Natural killer cell (primary cell): ENCODE results near the gene ADGB. TPM values are rescaled to one million over a fixed set of nuclear protein-coding genes. Genes with fewer than 3 reads are reported as not detected.
A peak's percentile ranks its signal among the peaks of the same experiment; 100 is the strongest.

Source experiments
- ATAC-seq, 3 donors: fragments of 150-1000 bp in 2 of 3; fragments of 200-7000 bp in 1 of 3; cut with Tn5 transposase; 1 replicate in 1 of 3; 2 replicates in 2 of 3; pipeline ENCODE4 v1.10.0; 2021; ENCODE audit warnings: mild to moderate bottlenecking in 2 of 3, moderate library complexity in 2 of 3
- DNase-seq, 2 donors: peaks; one replicate each; pipeline versions ENCODE4 v3.0.0 to v3.0.0-alpha.2; 2013 to 2021; ENCODE audit warnings: mixed read lengths in 1 of 2
- H3K27ac ChIP-seq: one replicate; pipeline ENCODE4 v1.5.1; 2013; ENCODE audit warnings: mild to moderate bottlenecking, low read length
- H3K27me3 ChIP-seq: one replicate; pipeline ENCODE4 v1.6.1; 2013; ENCODE audit warnings: low read length; ENCODE audit not compliant: control insufficient read depth, insufficient read depth
- H3K36me3 ChIP-seq: one replicate; pipeline ENCODE4 v1.6.1; 2013; ENCODE audit warnings: low read length; ENCODE audit not compliant: control insufficient read depth, insufficient read depth
- H3K4me1 ChIP-seq: one replicate; pipeline ENCODE4 v1.6.1; 2013; ENCODE audit warnings: low read length; ENCODE audit not compliant: control insufficient read depth, insufficient read depth
- H3K4me3 ChIP-seq: one replicate; pipeline ENCODE4 v1.5.1; 2013; ENCODE audit warnings: low read length
- H3K9me3 ChIP-seq: one replicate; pipeline ENCODE4 v1.6.1; 2013; ENCODE audit warnings: low read length; ENCODE audit not compliant: control insufficient read depth, insufficient read depth
- H3K27ac Mint-ChIP-seq, 2 donors: one replicate each; pipeline ENCODE4 v1.8.0; 2022; ENCODE audit warnings: mild to moderate bottlenecking in 2 of 2, mixed read lengths in 2 of 2, moderate library complexity in 1 of 2
- H3K27me3 Mint-ChIP-seq, 2 donors: one replicate each; pipeline ENCODE4 v1.8.0; 2022; ENCODE audit warnings: low read depth in 2 of 2, mixed read lengths in 2 of 2
- H3K36me3 Mint-ChIP-seq: one replicate; pipeline ENCODE4 v1.8.0; 2022; ENCODE audit warnings: mixed read lengths
- H3K4me1 Mint-ChIP-seq, 2 donors: one replicate each; pipeline ENCODE4 v1.8.0; 2022; ENCODE audit warnings: mixed read lengths in 2 of 2
- H3K4me3 Mint-ChIP-seq: one replicate; pipeline ENCODE4 v1.8.0; 2022; ENCODE audit warnings: mild to moderate bottlenecking, moderate library complexity, mixed read lengths
- H3K9me3 Mint-ChIP-seq, 2 donors: one replicate each; pipeline ENCODE4 v1.8.0; 2022; ENCODE audit warnings: mixed read lengths in 2 of 2
- CTCF ChIP-seq: fragments of 200-600 bp; IDR thresholded peaks from one replicate; pipeline ENCODE4 v1.8.0; 2022; ENCODE audit warnings: antibody characterized with exemption
- WGBS: methylation state at CpG from one replicate; pipeline ENCODE4 v1.1.7; 2013; ENCODE audit warnings: missing lambda C conversion rate; ENCODE audit not compliant: insufficient coverage; 5-methylcytosine and 5-hydroxymethylcytosine counted together
- intact Hi-C: fragments of 100-400 bp; cut with micrococcal nuclease; formaldehyde crosslinking; loops from one replicate; pipeline ENCODE4 v1.14.2; 2022
- total RNA-seq, 4 donors: library from RNA; stranded (reverse); fragments of 120-200 nt in 1 of 4; gene quantifications; one replicate each; pipeline versions ENCODE4 v1.2.3 to v1.2.4, GENCODE V29; 2013 to 2022

The ADGB gene
- total RNA-seq, 3 donors from 2014 or later (not counting 1 experiment from before 2014, with no cell fraction given): not detected

GRCh38 chr6:146856296-146856695 lies 257.5 kb downstream of the ADGB start:
- intact Hi-C loops: loop anchor here (2.0 to 5.0 kb wide), 2 partner anchors 366 to 429 kb away; no protein-coding TSS in a partner anchor
- no peak overlapping the region for H3K27ac ChIP-seq
- H3K4me3 ChIP-seq: no peak overlapping the region
- Mint-ChIP-seq H3K9me3 (no peaks in the 10 kb centered on the region), H3K4me1 (peaks cover 18% of the 10 kb centered on the region in 2 donors), H3K36me3 (no peaks in the 10 kb centered on the region), H3K27me3 (no peaks in the 10 kb centered on the region), H3K27ac (no peak overlapping the region), H3K4me3 (no peak overlapping the region)
- H3K27me3 ChIP-seq: no peaks in the 10 kb centered on the region
- 65% methylated on average over 7 of the region's 7 CpGs for WGBS
- no peaks in the 10 kb centered on the region for H3K9me3 ChIP-seq
- H3K4me1 ChIP-seq: peaks cover 14% of the 10 kb centered on the region
- no peaks in the 10 kb centered on the region for H3K36me3 ChIP-seq
- no peak for DNase-seq
- no peak for ATAC-seq
- no peak for TF ChIP-seq CTCF

GRCh38 chr6:146857180-146857979 lies 258.6 kb downstream of the ADGB start:
- TF ChIP-seq CTCF: peak; percentile 94
- H3K27me3 Mint-ChIP-seq: no peaks in the 10 kb centered on the region
- no peaks in the 10 kb centered on the region for H3K9me3 Mint-ChIP-seq
- H3K36me3 ChIP-seq: no peaks in the 10 kb centered on the region
- ATAC-seq: peak; percentile 85 to 98 (median 90)
- no peak overlapping the region for H3K27ac ChIP-seq
- H3K27me3 ChIP-seq: no peaks in the 10 kb centered on the region
- H3K9me3 ChIP-seq: no peaks in the 10 kb centered on the region
- H3K27ac Mint-ChIP-seq: no peak overlapping the region
- peaks cover 7% of the 10 kb centered on the region in 2 donors for H3K4me1 Mint-ChIP-seq
- no peak overlapping the region for H3K4me3 ChIP-seq
- 20% methylated on average over 26 of the region's 27 CpGs for WGBS
- intact Hi-C loops: loop anchor here (2.0 to 5.0 kb wide), 2 partner anchors 365 to 427 kb away; no protein-coding TSS in a partner anchor
- no peaks in the 10 kb centered on the region for H3K36me3 Mint-ChIP-seq
- peak; percentile 60 to 80 for DNase-seq
- H3K4me3 Mint-ChIP-seq: peak overlapping the region; percentile 26
- peaks cover 5% of the 10 kb centered on the region for H3K4me1 ChIP-seq

- H3K27me3 ChIP-seq: no peaks in the 10 kb centered on the region
- intact Hi-C loops: loop anchor here (2.0 to 5.0 kb wide), 2 partner anchors 364 to 427 kb away; no protein-coding TSS in a partner anchor
- peaks cover 4% of the 10 kb centered on the region for H3K4me1 ChIP-seq
- H3K4me3 ChIP-seq: no peak overlapping the region
- no peaks in the 10 kb centered on the region for H3K36me3 ChIP-seq
- no peak overlapping the region for H3K4me3 Mint-ChIP-seq
- H3K36me3 Mint-ChIP-seq: no peaks in the 10 kb centered on the region
- H3K27me3 Mint-ChIP-seq: no peaks in the 10 kb centered on the region
- no peak for ATAC-seq
- no peak for DNase-seq
- H3K27ac ChIP-seq: no peak overlapping the region
- no peak overlapping the region for H3K27ac Mint-ChIP-seq
- no peak for TF ChIP-seq CTCF
- WGBS: 85% methylated on average over 3 of the region's 5 CpGs
- no peaks in the 10 kb centered on the region for H3K9me3 ChIP-seq
- no peaks in the 10 kb centered on the region for H3K9me3 Mint-ChIP-seq
- H3K4me1 Mint-ChIP-seq: peaks cover under 1 to 1% of the 10 kb centered on the region in 2 donors
Observed at GRCh38 chr6:146857980-146858347, 259.2 kb downstream of the ADGB start.
